H4 (cell line): ENCODE measurements around the gene FILIP1L. TPM values are rescaled to one million over a fixed set of nuclear protein-coding genes. Genes with fewer than 3 reads are reported as not detected.
"Not testable (repeated sequence)": the region's sequence is repeated elsewhere in the genome, so short reads cannot be mapped to it uniquely, and the experiment has no call there.

Experiments used
- DNase-seq: peaks from one replicate; pipeline ENCODE4 v3.0.0-alpha.2; 2015; ENCODE audit warnings: low spot score
- total RNA-seq: library from RNA; depleted of rRNA; stranded (reverse); fragments of >200 nt; shearing (Covaris generic); gene quantifications from 2 replicates; pipeline ENCODE4 v1.2.3, GENCODE V29; 2014

Gene FILIP1L
- total RNA-seq, 1 experiment from 2014 or later: 37.8 TPM

DNA sequence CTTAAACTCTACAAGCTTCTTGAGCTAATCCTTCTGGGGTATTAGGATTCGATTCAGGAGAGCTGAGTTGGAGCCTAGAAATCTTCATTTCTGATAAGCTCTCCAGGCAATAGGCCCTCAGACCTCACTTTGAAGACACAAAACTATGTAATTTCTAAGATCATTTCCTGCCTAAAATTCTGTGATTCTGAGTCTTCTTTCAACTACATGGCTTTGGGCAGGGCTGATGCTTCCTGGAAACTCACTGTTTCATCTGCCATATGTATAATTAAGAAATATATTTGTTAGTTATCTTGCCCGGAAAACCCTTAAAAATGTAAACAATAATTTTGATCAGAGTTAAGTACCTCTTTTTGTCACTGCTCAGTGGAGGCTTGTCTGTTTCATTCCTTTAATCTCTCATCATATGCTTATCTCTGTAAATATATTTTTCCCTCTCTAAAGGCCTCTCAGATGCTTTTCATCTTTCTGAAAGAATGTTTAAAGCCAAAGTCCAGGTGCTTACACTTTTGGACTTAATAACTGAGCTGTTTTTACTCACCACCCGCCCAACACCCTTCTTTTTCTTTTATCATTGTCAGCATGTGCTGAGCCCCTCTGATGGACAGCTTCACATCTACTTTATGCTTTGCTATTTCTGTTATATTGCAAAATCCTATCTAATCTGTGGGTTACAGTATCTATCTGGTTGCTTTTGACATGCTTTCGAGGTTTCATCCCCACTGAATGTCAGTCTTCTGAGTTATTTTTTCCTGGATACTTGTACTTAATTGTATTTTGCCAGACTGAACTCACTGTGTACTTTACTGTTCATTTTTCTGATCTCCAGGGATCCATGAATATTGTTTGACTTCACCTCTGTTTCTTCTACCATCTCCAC, 38.2 kb downstream of the FILIP1L start:
- DNase-seq: no peak

DNA sequence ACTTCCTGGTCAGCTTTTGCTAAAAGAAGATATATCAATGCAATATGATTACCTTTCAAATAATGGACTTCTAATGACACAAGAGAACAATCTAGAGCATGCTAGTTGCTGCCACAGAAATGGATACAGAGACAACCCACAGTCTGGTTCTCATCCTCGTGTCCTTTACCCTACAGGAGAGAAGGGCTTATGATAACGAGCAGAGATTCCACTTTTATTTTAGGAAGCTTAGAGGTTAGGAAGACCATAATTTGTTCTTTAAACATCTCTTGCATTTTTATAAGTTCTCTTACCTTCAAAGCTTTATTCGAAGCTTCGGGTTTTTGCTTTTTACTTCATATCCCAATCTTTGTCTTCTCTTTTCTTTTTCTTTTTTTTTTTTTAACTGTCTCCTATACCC, 39.1 kb downstream of the FILIP1L start:
- DNase-seq: no peak

DNA sequence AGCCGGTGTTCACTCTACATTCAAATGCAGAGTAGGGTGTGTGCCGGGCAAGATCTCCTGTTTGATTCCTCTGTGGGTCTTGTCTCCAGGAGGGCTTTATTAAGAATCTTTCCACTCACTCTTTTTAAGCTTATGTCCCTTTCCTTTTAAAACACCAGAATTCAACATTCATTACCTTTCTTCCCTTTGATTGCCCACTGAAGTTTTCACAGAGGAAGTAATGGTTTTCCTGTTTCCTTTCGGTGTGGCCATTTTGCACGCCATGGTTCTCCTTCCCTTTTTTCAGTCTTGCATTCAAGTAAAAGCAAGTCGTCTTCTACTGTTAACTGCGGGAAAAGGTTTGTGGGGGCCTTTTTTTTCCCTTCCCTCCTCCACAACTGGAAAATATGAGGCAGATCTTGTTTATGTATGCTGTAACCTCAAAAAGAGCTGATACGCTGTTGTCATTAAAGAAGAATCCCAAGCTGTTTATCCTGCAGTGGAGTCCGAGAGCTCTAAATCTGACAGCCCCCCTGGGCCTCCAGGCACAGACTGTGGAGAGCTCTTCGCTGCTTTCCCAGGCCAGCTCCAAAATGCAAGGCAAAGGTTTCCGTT, 40.5 kb downstream of the FILIP1L start:
- DNase-seq: peak; percentile 91

GRCh38 chr3:100073049-100073713, 41.1 kb downstream of the FILIP1L start:
- no peak for DNase-seq

- DNase-seq: no peak
Measured at GRCh38 chr3:100072326-100073048, 41.8 kb downstream of the FILIP1L start.

GRCh38 chr3:100069472-100069871, 44.8 kb downstream of the FILIP1L start:
- DNase-seq: no peak

- peak; percentile 82 for DNase-seq
Measured at GRCh38 chr3:100068826-100069225, 45.5 kb downstream of the FILIP1L start.

GRCh38 chr3:100067589-100067988, 46.7 kb downstream of the FILIP1L start:
- DNase-seq: no peak

GRCh38 chr3:100063929-100064461, 50.3 kb downstream of the FILIP1L start:
- peak; percentile 72 for DNase-seq

DNA sequence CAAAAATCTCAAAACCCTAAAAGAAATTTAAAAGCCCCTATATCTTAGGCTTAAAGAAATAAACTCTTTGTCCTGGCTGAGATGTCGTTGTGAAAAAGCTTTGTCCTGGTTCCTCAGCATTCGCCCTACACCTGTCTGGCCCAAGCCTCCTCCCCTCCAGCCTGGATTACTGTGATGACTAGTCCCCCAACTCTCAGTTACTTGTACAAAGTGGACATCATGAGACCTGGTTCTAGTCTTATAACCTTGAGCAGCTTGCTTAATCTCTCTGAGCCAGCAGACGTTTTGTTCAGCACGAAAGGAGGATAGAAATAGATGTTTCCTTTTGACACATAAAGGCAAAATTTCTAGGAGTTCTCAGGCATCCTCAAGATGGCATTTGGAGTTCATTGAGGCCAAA, 51.6 kb downstream of the FILIP1L start:
- DNase-seq: no peak

GRCh38 chr3:100060685-100061484, 53.4 kb downstream of the FILIP1L start:
- DNase-seq: no peak

GRCh38 chr3:100059472-100059871, 54.8 kb downstream of the FILIP1L start:
- DNase-seq: no peak

GRCh38 chr3:100057716-100058575, 56.4 kb downstream of the FILIP1L start:
- no peak for DNase-seq

DNA sequence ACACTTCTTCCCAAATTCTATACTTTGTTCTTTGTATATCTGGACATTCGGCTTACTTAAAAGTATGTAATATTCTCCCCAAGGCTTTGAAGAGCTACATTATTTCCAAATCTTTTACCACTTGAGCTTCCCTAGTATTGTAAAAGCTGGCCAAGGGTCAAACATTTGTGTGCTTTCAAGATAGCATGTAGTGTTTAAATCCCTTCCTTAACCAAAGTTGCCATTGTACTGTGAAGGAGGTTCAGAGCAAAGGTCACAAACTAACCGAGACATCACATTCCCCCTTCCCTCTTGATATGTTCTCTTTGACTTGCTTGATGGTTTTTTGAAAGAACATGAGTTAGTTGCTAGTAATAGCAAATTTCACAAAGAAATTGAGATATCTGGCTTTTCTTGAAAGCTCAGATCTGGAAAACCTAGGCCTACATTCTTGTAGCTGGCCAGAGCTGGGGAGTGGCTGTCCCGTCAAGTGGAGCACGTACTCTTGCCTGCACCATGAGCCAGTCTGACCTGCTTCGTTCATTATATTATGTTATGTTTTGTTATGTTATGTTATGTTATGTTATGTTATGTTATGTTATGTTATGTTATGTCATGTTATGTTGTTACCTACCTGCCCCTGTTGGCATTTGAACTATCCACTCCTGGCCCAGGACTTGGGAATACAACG, 60.2 kb downstream of the FILIP1L start:
- no peak for DNase-seq

DNA sequence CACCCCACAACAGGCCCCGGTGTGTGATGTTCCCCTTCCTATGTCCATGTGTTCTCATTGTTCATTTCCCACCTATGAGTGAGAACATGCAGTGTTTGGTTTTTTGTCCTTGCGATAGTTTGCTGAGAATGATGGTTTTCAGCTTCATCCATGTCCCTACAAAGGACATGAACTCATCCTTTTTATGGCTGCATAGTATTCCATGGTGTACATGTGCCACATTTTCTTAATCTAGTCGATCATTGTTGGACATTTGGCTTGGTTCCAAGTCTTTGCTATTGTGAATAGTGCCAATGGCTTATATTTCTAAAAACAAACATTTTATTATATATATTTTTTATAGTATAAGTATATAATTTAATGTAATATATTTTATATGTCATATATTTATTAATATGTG, 62.8 kb downstream of the FILIP1L start:
- DNase-seq: not testable (repeated sequence)

DNA sequence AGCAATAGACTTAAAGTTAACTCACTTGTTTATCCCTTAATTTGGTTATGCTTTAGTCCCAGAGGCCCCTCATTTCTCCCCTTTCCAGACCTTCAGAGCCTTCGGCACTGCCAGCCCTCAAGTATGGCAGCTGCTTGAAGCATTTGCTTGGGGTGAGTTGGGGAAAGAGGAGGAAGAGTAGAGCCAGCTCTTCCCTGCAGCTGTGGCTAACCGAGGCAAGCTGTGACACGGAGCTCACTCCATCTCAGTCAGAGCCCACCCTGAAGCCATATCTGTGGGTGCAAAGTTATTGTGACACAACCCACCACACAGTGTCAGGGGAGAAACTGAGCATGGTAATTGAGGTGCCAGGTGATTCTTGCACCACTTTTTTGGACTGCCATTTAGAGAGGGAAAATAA, 66.1 kb downstream of the FILIP1L start:
- DNase-seq: no peak

GRCh38 chr3:100047455-100048141, 66.7 kb downstream of the FILIP1L start:
- DNase-seq: peak; percentile 39

DNA sequence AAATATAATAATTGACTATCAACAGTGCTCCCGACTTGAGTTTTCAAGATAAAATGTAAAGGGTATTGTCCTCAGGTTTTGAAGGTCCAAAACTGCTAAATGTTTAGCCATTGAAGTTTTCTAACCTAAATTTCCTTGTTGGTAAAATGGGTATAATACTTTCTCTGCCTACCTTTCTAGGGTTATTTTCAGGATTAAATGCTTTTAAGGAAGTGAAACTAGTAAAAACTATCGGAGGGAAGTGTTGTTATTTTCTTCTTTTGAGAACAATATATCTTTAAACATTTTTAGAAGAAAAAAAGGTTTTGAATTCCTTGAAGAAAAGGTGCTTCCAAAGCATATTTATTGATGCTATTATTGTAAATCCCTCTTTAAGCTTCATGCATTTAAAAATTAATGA, 67.3 kb downstream of the FILIP1L start:
- DNase-seq: no peak

DNA sequence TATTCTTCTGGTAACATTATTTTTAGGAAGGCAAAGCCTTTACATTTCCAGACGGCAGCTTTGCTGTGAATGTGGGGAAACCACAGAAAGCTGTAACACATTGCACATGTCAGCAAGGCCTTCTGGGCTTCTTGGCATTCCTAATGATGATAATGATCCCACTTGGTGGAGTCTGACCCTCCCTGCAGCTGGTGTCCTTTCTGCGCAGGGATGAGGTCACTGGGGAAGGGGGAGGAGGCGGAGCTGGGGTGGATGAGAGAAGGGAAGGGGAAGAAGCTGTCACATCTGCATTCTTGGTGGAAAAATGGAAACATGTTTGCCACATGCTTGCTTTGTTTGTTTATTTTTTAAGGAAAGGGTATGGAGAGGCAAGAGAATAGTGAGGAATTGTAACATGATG, 68.6 kb downstream of the FILIP1L start:
- peak; percentile 95 for DNase-seq
